ENCODE measurements around the gene KDM4D. TPM values are rescaled to one million over a fixed set of nuclear protein-coding genes. Genes with fewer than 3 reads are reported as not detected.

The KDM4D gene
- total RNA-seq, 1 donor from 2014 or later = 0.93 TPM

GRCh38 chr11:94974178-94974577, 669 bp downstream of the KDM4D start:
- Histone ChIP-seq H3K4me2 (ENCODE audit: low read length) (peak overlapping the region; percentile 88), H3K9me3 (ENCODE audit: insufficient read depth, low read depth, low read length) (no peaks in the 10 kb centered on the region), H3K79me2 (ENCODE audit: insufficient read depth, low read length) (peaks cover 18% of the 10 kb centered on the region), H3K27me3 (ENCODE audit: insufficient read depth, low read length) (no peaks in the 10 kb centered on the region), H3K9ac (ENCODE audit: low read length) (peak overlapping the region; percentile 98), H3K27ac (ENCODE audit: low read depth, low read length) (peak overlapping the region; percentile 88), H2AFZ (ENCODE audit: low read depth, low read length) (peak overlapping the region; percentile 97), H3K36me3 (ENCODE audit: insufficient read depth, low read length) (peaks cover 22% of the 10 kb centered on the region), H4K20me1 (ENCODE audit: insufficient read depth, low read length) (no peaks in the 10 kb centered on the region), H3K4me3 (ENCODE audit: insufficient read depth, low read depth, low read length) (peak overlapping the region; percentile 94), H3K4me1 (ENCODE audit: insufficient read depth, low read length) (peaks cover 4% of the 10 kb centered on the region)
- peak; percentile 63 for FAIRE-seq
- no peaks in the 10 kb centered on the region for H3K9me3 Mint-ChIP-seq (ENCODE audit: unreplicated experiment)
- no peaks in the 10 kb centered on the region for H3K27me3 Mint-ChIP-seq (ENCODE audit: low read depth, unreplicated experiment)
- peaks cover 4% of the 10 kb centered on the region for H3K4me1 Mint-ChIP-seq (ENCODE audit: low read depth, unreplicated experiment)
- TF ChIP-seq EZH2 (IDR thresholded peaks at IDR 0.05; ENCODE audit: insufficient read depth, low read length) = no peak
- peak overlapping the region; percentile 98 for H3K27ac Mint-ChIP-seq (ENCODE audit: unreplicated experiment)
- H3K36me3 Mint-ChIP-seq (ENCODE audit: low read depth, unreplicated experiment) = no peaks in the 10 kb centered on the region
- DNase-seq (ENCODE audit: low read depth) = no peak
- H3K4me3 Mint-ChIP-seq (ENCODE audit: unreplicated experiment) = peak overlapping the region; percentile 100

GRCh38 chr11:94975599-94975998, 2.1 kb downstream of the KDM4D start:
- Histone ChIP-seq H3K27me3 (ENCODE audit: insufficient read depth, low read length) (no peaks in the 10 kb centered on the region), H3K9ac (ENCODE audit: low read length) (no peak overlapping the region), H4K20me1 (ENCODE audit: insufficient read depth, low read length) (no peaks in the 10 kb centered on the region), H3K9me3 (ENCODE audit: insufficient read depth, low read depth, low read length) (no peaks in the 10 kb centered on the region), H2AFZ (ENCODE audit: low read depth, low read length) (no peak overlapping the region), H3K27ac (ENCODE audit: low read depth, low read length) (no peak overlapping the region), H3K4me2 (ENCODE audit: low read length) (no peak overlapping the region), H3K4me3 (ENCODE audit: insufficient read depth, low read depth, low read length) (no peak overlapping the region), H3K79me2 (ENCODE audit: insufficient read depth, low read length) (peaks cover 18% of the 10 kb centered on the region), H3K4me1 (ENCODE audit: insufficient read depth, low read length) (peaks cover 4% of the 10 kb centered on the region), H3K36me3 (ENCODE audit: insufficient read depth, low read length) (peaks cover 8% of the 10 kb centered on the region)
- DNase-seq (ENCODE audit: low read depth) (no peak), FAIRE-seq (no peak)
- H3K9me3 Mint-ChIP-seq (ENCODE audit: unreplicated experiment) = no peaks in the 10 kb centered on the region
- H3K36me3 Mint-ChIP-seq (ENCODE audit: low read depth, unreplicated experiment) = no peaks in the 10 kb centered on the region
- H3K27ac Mint-ChIP-seq (ENCODE audit: unreplicated experiment) = no peak overlapping the region
- peak overlapping the region; percentile 67 for H3K4me3 Mint-ChIP-seq (ENCODE audit: unreplicated experiment)
- H3K27me3 Mint-ChIP-seq (ENCODE audit: low read depth, unreplicated experiment) = no peaks in the 10 kb centered on the region
- TF ChIP-seq, protein P1, sequence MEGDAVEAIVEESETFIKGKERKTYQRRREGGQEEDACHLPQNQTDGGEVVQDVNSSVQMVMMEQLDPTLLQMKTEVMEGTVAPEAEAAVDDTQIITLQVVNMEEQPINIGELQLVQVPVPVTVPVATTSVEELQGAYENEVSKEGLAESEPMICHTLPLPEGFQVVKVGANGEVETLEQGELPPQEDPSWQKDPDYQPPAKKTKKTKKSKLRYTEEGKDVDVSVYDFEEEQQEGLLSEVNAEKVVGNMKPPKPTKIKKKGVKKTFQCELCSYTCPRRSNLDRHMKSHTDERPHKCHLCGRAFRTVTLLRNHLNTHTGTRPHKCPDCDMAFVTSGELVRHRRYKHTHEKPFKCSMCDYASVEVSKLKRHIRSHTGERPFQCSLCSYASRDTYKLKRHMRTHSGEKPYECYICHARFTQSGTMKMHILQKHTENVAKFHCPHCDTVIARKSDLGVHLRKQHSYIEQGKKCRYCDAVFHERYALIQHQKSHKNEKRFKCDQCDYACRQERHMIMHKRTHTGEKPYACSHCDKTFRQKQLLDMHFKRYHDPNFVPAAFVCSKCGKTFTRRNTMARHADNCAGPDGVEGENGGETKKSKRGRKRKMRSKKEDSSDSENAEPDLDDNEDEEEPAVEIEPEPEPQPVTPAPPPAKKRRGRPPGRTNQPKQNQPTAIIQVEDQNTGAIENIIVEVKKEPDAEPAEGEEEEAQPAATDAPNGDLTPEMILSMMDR (IDR thresholded peaks at IDR 0.05; ENCODE audit: insufficient read depth, low read depth, low read length) = no peak
- TF ChIP-seq EZH2 (IDR thresholded peaks at IDR 0.05; ENCODE audit: insufficient read depth, low read length) = no peak
- H3K4me1 Mint-ChIP-seq (ENCODE audit: low read depth, unreplicated experiment) = peaks cover 4% of the 10 kb centered on the region

GRCh38 chr11:94987378-94987777, 13.9 kb downstream of the KDM4D start:
- no peaks in the 10 kb centered on the region for H3K9me3 Mint-ChIP-seq (ENCODE audit: unreplicated experiment)
- H3K4me3 Mint-ChIP-seq (ENCODE audit: unreplicated experiment) = no peak overlapping the region
- no peak overlapping the region for H3K4me3 ChIP-seq (ENCODE audit: insufficient read depth, low read depth, low read length)
- FAIRE-seq = no peak
- no peak overlapping the region for H3K4me2 ChIP-seq (ENCODE audit: low read length)
- DNase-seq (ENCODE audit: low read depth) = no peak
- H4K20me1 ChIP-seq (ENCODE audit: insufficient read depth, low read length) = no peaks in the 10 kb centered on the region
- H3K27ac ChIP-seq (ENCODE audit: low read depth, low read length) = no peak overlapping the region
- H3K9me3 ChIP-seq (ENCODE audit: insufficient read depth, low read depth, low read length) = no peaks in the 10 kb centered on the region
- no peaks in the 10 kb centered on the region for H3K4me1 Mint-ChIP-seq (ENCODE audit: low read depth, unreplicated experiment)
- H3K27me3 ChIP-seq (ENCODE audit: insufficient read depth, low read length) = no peaks in the 10 kb centered on the region
- H3K4me1 ChIP-seq (ENCODE audit: insufficient read depth, low read length) = no peaks in the 10 kb centered on the region
- H3K9ac ChIP-seq (ENCODE audit: low read length) = no peak overlapping the region
- no peaks in the 10 kb centered on the region for H3K79me2 ChIP-seq (ENCODE audit: insufficient read depth, low read length)
- no peak for TF ChIP-seq EZH2 (IDR thresholded peaks at IDR 0.05; ENCODE audit: insufficient read depth, low read length)
- TF ChIP-seq, protein P1 (IDR thresholded peaks at IDR 0.05; ENCODE audit: insufficient read depth, low read depth, low read length) = no peak
- H2AFZ ChIP-seq (ENCODE audit: low read depth, low read length) = no peak overlapping the region
- peaks cover 14% of the 10 kb centered on the region for H3K27me3 Mint-ChIP-seq (ENCODE audit: low read depth, unreplicated experiment)
- no peaks in the 10 kb centered on the region for H3K36me3 ChIP-seq (ENCODE audit: insufficient read depth, low read length)
- no peak overlapping the region for H3K27ac Mint-ChIP-seq (ENCODE audit: unreplicated experiment)
- H3K36me3 Mint-ChIP-seq (ENCODE audit: low read depth, unreplicated experiment) = no peaks in the 10 kb centered on the region

Data from astrocyte (in vitro differentiated cells and primary cell).